Endodermal cell (in vitro differentiated cells): ENCODE results near the gene COL9A2. TPM values are rescaled to one million over a fixed set of nuclear protein-coding genes. Genes with fewer than 3 reads are reported as not detected.

Experiments used
- DNase-seq: peaks from one replicate; pipeline ENCODE4 v3.0.0-alpha.2; 2017
- H3K27ac ChIP-seq: 2 replicates; pipeline ENCODE4 v1.5.1; 2013; ENCODE audit warnings: mild to moderate bottlenecking, low read depth, low read length, moderate library complexity
- H3K27me3 ChIP-seq: 2 replicates; pipeline ENCODE4 v1.6.1; 2013; ENCODE audit warnings: mild to moderate bottlenecking, low read length, moderate library complexity; ENCODE audit not compliant: insufficient read depth, control insufficient read depth, poor library complexity, severe bottlenecking
- H3K36me3 ChIP-seq: 2 replicates; pipeline ENCODE4 v1.7.0; 2013; ENCODE audit warnings: mild to moderate bottlenecking, low read length, moderate library complexity; ENCODE audit not compliant: control insufficient read depth, insufficient read depth
- H3K4me1 ChIP-seq: one replicate; pipeline ENCODE4 v1.7.0; 2013; ENCODE audit warnings: low read length; ENCODE audit not compliant: control insufficient read depth, insufficient read depth
- H3K4me3 ChIP-seq: 2 replicates; pipeline ENCODE4 v1.5.1; 2013; ENCODE audit warnings: mild to moderate bottlenecking, low read length, moderate library complexity
- H3K9ac ChIP-seq: 2 replicates; pipeline ENCODE4 v1.6.1; 2013; ENCODE audit warnings: mild to moderate bottlenecking, low read length, moderate library complexity; ENCODE audit not compliant: poor library complexity, severe bottlenecking; ENCODE audit errors: extremely low read depth
- H3K9me3 ChIP-seq: 2 replicates; pipeline ENCODE4 v1.6.1; 2013; ENCODE audit warnings: mild to moderate bottlenecking, low read length, moderate library complexity; ENCODE audit not compliant: control insufficient read depth
- H3K27ac Mint-ChIP-seq: 2 replicates; pipeline ENCODE4 v1.8.0; 2020; ENCODE audit warnings: mixed read lengths
- H3K27me3 Mint-ChIP-seq: 2 replicates; pipeline ENCODE4 v1.8.0; 2021; ENCODE audit warnings: mild to moderate bottlenecking, mixed read lengths; ENCODE audit not compliant: insufficient read depth
- H3K36me3 Mint-ChIP-seq: 2 replicates; pipeline ENCODE4 v1.8.0; 2020; ENCODE audit warnings: low read depth, mixed read lengths
- H3K4me1 Mint-ChIP-seq: 2 replicates; pipeline ENCODE4 v1.8.0; 2020; ENCODE audit warnings: mixed read lengths
- H3K4me3 Mint-ChIP-seq: 2 replicates; pipeline ENCODE4 v1.8.0; 2020; ENCODE audit warnings: mild to moderate bottlenecking, moderate library complexity, mixed read lengths
- H3K9me3 Mint-ChIP-seq: 2 replicates; pipeline ENCODE4 v1.8.0; 2020; ENCODE audit warnings: mild to moderate bottlenecking, mixed read lengths
- CTCF ChIP-seq: fragments of 200-600 bp; sonication (generic); conservative IDR thresholded peaks from 2 replicates; pipeline ENCODE4 v1.5.0; 2021; ENCODE audit warnings: antibody characterized with exemption, mild to moderate bottlenecking
- WGBS, 2 experiments: methylation state at CpG; one replicate each; pipeline versions ENCODE4 v1.1.5 to v1.1.7; 2013; ENCODE audit warnings: missing lambda C conversion rate in 2 of 2, mixed read lengths in 1 of 2; ENCODE audit not compliant: insufficient coverage in 1 of 2, insufficient read length in 1 of 2; 5-methylcytosine and 5-hydroxymethylcytosine counted together
- total RNA-seq, 2 donors: library from RNA; stranded (reverse); fragmentation: NEBNext Ultra II Directional in 1 of 2; extraction: Animal tissue kit (Norgen Biotek cat#: 25700) in 1 of 2; gene quantifications; 2 replicates in 1 of 2; 3 replicates in 1 of 2; pipeline ENCODE4 v1.2.1, GENCODE V29; 2021

COL9A2 gene
- total RNA-seq, 2 donors from 2014 or later, result 295 to 470 TPM

- H3K36me3 ChIP-seq, result peaks cover 32% of the 10 kb centered on the region
- H3K4me1 Mint-ChIP-seq, result peaks cover 18% of the 10 kb centered on the region
- H3K4me3 ChIP-seq, result peak overlapping the region; percentile 83
- H3K27ac ChIP-seq, result peak overlapping the region; percentile 86
- DNase-seq, result peak; percentile 96
- H3K9me3 Mint-ChIP-seq, result no peaks in the 10 kb centered on the region
- H3K9me3 ChIP-seq, result no peaks in the 10 kb centered on the region
- H3K4me1 ChIP-seq, result peaks cover 10% of the 10 kb centered on the region
- peaks cover 43% of the 10 kb centered on the region for H3K27me3 Mint-ChIP-seq
- peaks cover 13% of the 10 kb centered on the region for H3K27me3 ChIP-seq
- H3K4me3 Mint-ChIP-seq, result peak overlapping the region; percentile 80
- peak overlapping the region; percentile 90 for H3K27ac Mint-ChIP-seq
- TF ChIP-seq CTCF, result peak; percentile 98
- peak overlapping the region; percentile 45 for H3K9ac ChIP-seq
- H3K36me3 Mint-ChIP-seq, result peaks cover 35% of the 10 kb centered on the region
- WGBS, 2 experiments, result 4 to 5% methylated on average over 7 to 41 of the region's 42 CpGs
Measured at GRCh38 chr1:40315239-40315794, 1.8 kb downstream of the COL9A2 start.

GRCh38 chr1:40314721-40315238 is 2.3 kb downstream of the COL9A2 start:
- peaks cover 13% of the 10 kb centered on the region for H3K27me3 ChIP-seq
- no peaks in the 10 kb centered on the region for H3K9me3 ChIP-seq
- Mint-ChIP-seq H3K36me3 (peaks cover 35% of the 10 kb centered on the region), H3K4me1 (peaks cover 18% of the 10 kb centered on the region), H3K9me3 (no peaks in the 10 kb centered on the region), H3K27ac (no peak overlapping the region), H3K27me3 (peaks cover 42% of the 10 kb centered on the region), H3K4me3 (peak overlapping the region; percentile 80)
- peak overlapping the region; percentile 73 for H3K4me3 ChIP-seq
- H3K36me3 ChIP-seq, result peaks cover 37% of the 10 kb centered on the region
- no peak overlapping the region for H3K9ac ChIP-seq
- no peak for TF ChIP-seq CTCF
- H3K4me1 ChIP-seq, result peaks cover 10% of the 10 kb centered on the region
- peak overlapping the region; percentile 86 for H3K27ac ChIP-seq
- WGBS, 2 experiments, result 27 to 37% methylated on average over 11 to 13 of the region's 13 CpGs
- no peak for DNase-seq

GRCh38 chr1:40313958-40314720 is 2.9 kb downstream of the COL9A2 start:
- TF ChIP-seq CTCF, result no peak
- Histone ChIP-seq H3K27ac (no peak overlapping the region), H3K36me3 (peaks cover 40% of the 10 kb centered on the region), H3K9ac (no peak overlapping the region), H3K9me3 (no peaks in the 10 kb centered on the region), H3K4me1 (peaks cover 10% of the 10 kb centered on the region), H3K27me3 (peaks cover 13% of the 10 kb centered on the region), H3K4me3 (peak overlapping the region; percentile 73)
- peaks cover 36% of the 10 kb centered on the region for H3K27me3 Mint-ChIP-seq
- no peak overlapping the region for H3K27ac Mint-ChIP-seq
- peaks cover 35% of the 10 kb centered on the region for H3K36me3 Mint-ChIP-seq
- H3K4me1 Mint-ChIP-seq, result peaks cover 18% of the 10 kb centered on the region
- 93 to 96% methylated on average over 9 of the region's 9 CpGs for WGBS, 2 experiments
- no peaks in the 10 kb centered on the region for H3K9me3 Mint-ChIP-seq
- peak overlapping the region; percentile 80 for H3K4me3 Mint-ChIP-seq
- no peak for DNase-seq
